HG02840 (cell line): ENCODE data around the gene NFIA.

Source experiments
- ATAC-seq: cut with Tn5 transposase; IDR thresholded peaks from one replicate; pipeline ENCODE4 v1.9.1; 2021; ENCODE audit warnings: mild to moderate bottlenecking, moderate library complexity, moderate number of reproducible peaks; ENCODE audit not compliant: unreplicated experiment, low FRiP score

NFIA gene

DNA sequence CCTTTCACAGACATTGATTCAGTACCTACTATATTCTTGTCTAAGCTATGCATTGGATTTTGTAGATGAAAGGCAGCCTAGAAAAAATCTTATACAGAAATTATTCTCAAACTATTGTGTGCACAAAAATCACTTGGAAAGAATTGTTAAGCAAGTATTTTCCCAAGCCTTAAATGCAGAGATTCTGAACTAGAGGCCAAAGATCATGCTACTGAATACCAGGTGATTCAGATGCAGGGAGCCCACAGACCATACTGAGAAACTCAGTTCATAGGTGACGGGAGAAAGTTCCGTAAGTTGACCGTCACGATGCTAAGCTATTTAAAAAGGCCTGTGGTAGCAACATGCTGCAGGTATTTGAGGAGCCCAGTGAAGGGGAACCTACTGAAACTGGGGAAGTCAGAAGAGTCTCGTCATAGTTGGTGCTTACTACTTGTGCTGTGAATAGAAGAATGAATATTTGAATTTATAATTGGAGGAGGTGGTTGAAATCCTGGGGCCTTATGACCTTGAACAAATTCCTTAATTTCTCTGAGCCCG lies 150.8 kb downstream of the NFIA start:
- ATAC-seq, result no peak

GRCh38 chr1:61234587-61234919 lies 152.2 kb downstream of the NFIA start:
- ATAC-seq, result no peak

GRCh38 chr1:61237147-61237546 lies 154.8 kb downstream of the NFIA start:
- ATAC-seq, result no peak

- ATAC-seq, result no peak
These were observed 155.4 kb downstream of the NFIA start for GRCh38 chr1:61237659-61238358.

DNA sequence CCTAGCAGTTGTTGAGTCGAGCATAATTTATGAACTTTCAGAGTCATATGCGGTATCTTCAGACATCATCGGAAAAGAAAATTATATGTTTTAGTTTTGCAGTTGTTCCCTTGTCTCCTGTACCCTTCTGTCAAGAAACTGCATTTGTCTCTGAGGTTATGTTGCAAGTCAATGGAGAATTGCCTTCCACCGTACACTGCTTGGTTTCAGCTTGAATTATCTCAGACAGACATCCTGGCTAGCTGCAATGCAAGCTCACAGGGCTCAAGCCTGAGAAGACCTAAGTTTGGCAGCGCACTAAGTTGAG lies 156.0 kb downstream of the NFIA start:
- ATAC-seq, result no peak

DNA sequence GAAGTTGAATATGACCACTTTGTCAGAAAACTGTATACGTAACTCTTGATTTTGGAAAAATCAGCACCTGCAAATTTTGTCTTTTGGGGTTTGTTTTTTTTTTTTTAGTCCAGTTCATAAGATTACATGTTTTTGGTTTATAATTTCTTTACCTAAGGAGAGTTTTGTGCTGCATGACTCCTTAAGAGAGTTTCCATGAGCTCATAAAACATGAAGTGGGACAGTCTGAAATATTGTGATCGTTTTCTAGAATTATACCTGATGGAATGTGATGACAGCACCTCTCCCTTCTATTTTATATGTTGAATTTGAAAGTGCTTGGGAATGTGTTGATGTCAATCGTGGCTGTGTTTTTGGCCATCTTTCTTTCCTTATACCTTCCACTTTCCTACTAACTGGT lies 158.5 kb downstream of the NFIA start:
- no peak for ATAC-seq

- ATAC-seq, result no peak
These were observed 159.1 kb downstream of the NFIA start for GRCh38 chr1:61241411-61241838.

DNA sequence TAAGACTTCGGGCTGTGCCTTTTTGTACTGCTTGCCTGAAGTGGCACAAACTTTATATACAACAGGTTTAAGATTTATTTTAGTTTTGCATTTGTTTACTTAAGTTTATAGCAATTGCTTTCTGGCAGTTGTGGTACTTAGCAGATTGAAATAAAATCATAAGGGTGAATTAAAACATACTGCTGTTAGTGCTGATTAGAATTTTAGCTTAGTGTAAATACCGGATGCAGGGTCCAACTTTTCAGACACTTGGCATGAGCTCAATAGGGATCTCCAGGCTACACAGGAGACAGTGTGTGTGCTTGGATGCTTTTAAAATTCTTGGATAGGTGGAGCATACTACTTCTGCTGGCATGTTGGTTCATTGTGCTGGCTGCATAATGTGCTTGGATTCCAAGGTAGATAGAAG lies 159.6 kb downstream of the NFIA start:
- no peak for ATAC-seq

DNA sequence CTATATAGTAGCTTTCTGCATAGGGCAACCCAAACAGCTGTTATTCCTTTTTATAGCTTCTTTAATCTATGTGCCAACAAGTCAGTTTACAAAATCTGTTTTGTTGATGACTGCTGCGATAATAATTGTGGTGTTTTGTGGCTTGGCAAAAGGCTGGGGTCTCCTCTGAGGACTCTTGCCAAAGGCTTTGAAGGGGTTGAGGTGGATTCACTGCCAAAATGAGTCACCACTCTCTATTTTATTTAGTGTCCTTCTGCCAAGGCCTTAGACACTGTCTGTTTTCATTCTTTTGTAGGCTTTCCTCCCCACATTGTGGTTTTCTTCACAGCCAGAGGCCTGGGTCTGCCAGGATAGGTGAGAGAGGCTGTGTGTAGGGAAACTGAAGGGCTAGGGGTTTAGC lies 161.8 kb downstream of the NFIA start:
- no peak for ATAC-seq

GRCh38 chr1:61245696-61246400 lies 163.5 kb downstream of the NFIA start:
- no peak for ATAC-seq

DNA sequence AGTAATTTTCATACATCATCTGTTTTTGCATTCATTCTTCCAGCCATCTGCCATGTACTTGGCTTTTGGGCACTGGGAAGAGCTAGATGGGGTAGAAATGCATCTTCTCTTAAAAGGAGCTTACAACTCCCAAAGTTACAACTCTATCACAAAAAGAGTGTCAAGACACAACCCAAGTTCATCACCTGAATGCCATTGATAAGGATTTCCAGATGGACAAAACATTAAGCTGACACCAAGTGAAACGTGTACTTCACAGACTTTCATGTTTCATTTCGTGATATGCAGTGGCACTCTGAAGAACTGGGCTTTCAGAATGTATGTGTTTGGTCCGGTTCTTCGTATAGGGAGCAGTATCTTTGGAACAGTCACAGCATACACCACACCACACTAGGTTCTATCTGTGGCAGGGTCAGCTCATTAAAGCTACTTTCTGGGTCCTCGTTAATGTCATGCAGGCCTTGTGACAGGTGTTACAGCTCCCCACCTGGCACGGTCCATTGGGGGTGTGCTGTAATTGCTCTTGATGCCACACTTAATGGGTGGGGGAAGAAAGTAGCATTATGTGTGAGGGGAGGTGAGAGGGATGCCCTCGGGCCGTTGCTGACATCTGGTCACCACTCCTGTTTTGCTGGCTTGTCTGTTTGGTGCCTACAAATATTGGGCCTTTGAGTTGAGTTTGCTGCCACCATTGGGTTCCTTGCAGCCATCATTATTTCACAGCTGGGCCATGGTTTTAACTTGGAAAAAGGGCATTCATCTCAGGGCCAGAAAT lies 164.9 kb downstream of the NFIA start:
- no peak for ATAC-seq

DNA sequence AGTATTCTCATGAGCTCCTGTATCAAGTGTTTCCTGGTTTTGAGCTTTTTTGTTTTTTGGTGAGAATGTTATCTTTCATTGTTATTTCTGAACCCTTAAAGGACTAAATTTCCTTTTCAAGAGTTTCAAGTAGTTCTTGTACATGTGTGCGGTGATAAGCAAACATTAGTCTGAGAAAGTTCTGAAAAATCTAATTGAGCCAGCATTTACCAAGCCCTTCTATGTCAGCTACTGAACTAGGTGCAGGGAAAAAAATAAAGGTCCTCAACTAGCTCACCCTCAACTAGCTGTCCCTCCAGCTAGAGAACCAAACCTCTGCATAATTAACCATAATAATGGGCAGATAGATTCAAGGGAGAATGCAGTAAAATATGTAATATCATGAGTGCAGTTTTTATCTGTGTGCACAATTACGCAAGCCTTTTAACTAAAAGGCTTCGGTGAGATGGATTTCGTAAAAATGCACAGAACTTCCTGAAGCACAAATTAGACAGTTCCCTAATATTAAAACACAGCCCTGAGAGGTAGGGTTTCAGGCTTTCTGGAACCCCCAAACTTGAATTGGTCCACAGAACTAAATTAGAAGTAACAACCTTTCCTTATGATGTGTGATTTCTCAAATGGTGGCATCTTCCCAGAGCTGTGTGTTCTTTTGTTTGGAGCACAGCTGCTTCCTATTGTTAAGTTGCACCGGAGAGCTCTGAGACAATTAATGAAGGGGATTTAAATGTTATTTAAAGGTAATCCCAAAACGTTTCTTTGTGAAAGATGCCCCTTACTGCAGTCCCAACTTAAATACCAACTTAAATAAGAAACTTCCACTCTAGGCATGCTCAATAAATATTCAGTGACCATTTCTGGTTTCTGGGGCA lies 165.8 kb downstream of the NFIA start:
- ATAC-seq, result no peak

- no peak for ATAC-seq
These were observed 168.6 kb downstream of the NFIA start for GRCh38 chr1:61250933-61251332.

DNA sequence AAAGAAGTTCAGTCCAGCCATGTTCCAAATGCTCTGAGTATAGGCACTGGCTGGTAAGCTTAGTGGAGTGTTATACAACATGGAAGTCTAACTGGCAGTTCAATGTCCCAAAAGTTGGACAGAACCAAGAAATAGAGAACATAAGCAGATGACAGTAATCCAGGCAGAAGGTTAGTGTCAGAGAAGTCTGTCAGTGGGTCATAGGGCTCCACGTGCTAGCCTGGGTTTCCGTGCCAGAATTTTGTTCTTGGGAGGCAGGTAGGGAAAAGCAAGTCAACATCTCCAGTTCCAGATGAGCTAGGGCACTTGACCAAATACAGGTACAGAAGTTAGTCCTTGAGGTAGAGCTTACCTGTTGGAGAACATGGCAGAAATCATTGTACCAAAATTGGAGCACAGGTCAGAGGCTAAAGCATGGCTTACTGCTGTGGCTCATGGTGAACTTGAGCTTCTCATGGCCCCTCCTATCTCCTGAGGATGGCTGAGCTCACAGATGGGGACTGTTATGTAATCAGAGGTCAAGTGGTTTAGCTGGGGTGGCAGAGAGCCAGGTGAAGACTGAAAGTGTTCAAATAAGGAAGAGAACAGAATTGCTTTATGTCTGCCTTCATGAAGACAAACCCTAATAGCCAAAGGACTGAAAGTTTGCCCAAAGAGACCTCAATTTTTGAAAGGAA lies 170.8 kb downstream of the NFIA start:
- no peak for ATAC-seq

DNA sequence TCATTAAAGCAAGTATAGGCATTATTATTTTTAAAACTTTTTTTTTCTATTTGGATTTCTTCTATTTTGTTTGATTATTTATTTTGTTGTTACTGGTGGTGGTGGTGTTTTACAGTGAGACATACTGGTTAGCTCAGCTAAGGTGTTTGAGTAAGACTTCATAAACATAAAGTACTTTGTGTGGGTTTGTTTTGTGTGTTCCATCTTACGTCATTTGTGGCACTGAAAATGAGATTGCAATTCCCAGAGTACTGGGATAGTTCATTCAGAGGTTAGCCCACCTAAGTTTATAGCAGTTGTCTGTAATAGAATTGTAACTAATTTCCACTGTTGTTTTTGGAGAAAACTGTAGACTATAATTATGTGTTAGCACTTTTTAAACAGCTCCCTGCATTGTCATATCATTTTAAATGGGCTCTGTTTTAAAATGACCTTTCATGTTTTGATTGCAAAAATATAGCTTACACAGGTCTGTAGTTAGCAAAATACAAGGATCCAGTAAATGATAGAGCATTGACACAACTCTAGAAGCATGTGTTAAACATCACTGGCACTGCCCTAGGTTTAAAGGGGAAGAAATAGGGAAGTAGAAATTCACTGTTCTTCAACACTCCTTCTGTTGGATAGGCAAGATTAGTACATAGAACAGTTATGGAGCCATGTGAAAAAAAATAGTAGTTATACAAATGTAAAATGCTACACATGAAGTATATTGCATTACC lies 171.7 kb downstream of the NFIA start:
- ATAC-seq, result no peak

DNA sequence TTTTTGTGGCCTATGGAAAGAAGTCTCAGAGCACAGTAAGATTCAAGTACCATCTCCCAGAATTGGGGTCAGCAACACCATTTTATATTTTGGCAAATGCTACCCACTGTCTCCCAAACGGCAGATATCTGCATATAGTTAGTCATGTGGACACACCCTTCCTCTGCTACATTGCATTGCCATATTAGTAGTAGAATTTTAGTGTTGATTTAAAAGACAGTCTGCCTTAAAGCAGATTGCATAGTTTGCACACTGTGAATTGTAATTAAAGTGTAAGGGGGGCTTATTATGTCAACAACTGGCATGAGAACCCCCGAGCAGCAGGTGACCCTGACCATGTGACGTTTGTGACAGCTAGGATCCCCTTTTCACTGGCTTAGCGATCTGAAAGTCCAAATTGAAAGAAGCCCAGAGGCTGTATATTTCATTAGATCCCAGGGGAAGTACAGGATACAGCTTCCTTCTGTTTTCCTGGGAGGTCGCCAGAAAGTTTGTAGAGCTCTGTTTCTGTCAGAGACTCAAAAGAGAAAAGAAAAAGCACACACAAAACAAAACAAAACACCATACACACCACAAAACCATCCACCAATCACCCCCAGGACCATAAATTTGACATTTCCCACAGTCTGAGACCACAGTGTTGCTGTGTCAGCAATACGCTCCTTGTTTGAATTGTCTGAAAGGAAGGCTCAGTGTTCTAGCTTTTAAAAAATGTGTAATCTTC lies 172.4 kb downstream of the NFIA start:
- ATAC-seq, result no peak

- no peak for ATAC-seq
These were observed 173.0 kb downstream of the NFIA start for GRCh38 chr1:61255358-61255703.

- no peak for ATAC-seq
These were observed 177.2 kb downstream of the NFIA start for GRCh38 chr1:61259379-61260148.
